Activated T-helper 9 cell treated with anti-CD3 and anti-CD28 coated beads, Interleukin-2, amount 50 U/mL, for 16 hours (primary cell): ENCODE measurements around the gene ZNF143.
"Not testable (repeated sequence)": the region's sequence is repeated elsewhere in the genome, so short reads cannot be mapped to it uniquely, and the experiment has no call there.

Source experiments
- DNase-seq: peaks from one replicate; pipeline ENCODE4 v3.0.0-alpha.2; 2020; ENCODE audit warnings: low read depth

Gene ZNF143

GRCh38 chr11:9460322-9461062 is at the start of gene ZNF143:
ZNF143 (plus strand) TSS chr11:9461012; CDS start chr11:9471309, 10,297 bp downstream.
- peak; percentile 99 for DNase-seq

GRCh38 chr11:9428706-9429105 is 32.1 kb upstream of the ZNF143 start:
- no peak for DNase-seq

GRCh38 chr11:9438611-9439010 is 22.2 kb upstream of the ZNF143 start:
- DNase-seq = no peak

GRCh38 chr11:9446230-9446629 is 14.6 kb upstream of the ZNF143 start:
- DNase-seq = no peak

- no peak for DNase-seq
Observed at GRCh38 chr11:9448576-9449352, 12.0 kb upstream of the ZNF143 start.

GRCh38 chr11:9452023-9452422 is 8.8 kb upstream of the ZNF143 start:
- not testable (repeated sequence) for DNase-seq

GRCh38 chr11:9455722-9456121 is 5.1 kb upstream of the ZNF143 start:
- DNase-seq = no peak

- peak; percentile 21 for DNase-seq
Observed at GRCh38 chr11:9459667-9460321, 1.0 kb upstream of the ZNF143 start.

GRCh38 chr11:9461063-9461759 is 399 bp downstream of the ZNF143 start:
- peak; percentile 69 for DNase-seq

GRCh38 chr11:9461760-9462134 is 935 bp downstream of the ZNF143 start:
- DNase-seq = no peak

GRCh38 chr11:9462172-9462799 is 1.5 kb downstream of the ZNF143 start:
- no peak for DNase-seq

- no peak for DNase-seq
Observed at GRCh38 chr11:9462806-9463537, 2.2 kb downstream of the ZNF143 start.

GRCh38 chr11:9470765-9471164 is 10.0 kb downstream of the ZNF143 start:
- no peak for DNase-seq

GRCh38 chr11:9473408-9473807 is 12.6 kb downstream of the ZNF143 start:
- DNase-seq = no peak

GRCh38 chr11:9479899-9480298 is 19.1 kb downstream of the ZNF143 start:
- DNase-seq = no peak

GRCh38 chr11:9489080-9489765 is 28.4 kb downstream of the ZNF143 start:
- no peak for DNase-seq

GRCh38 chr11:9490376-9490775 is 29.6 kb downstream of the ZNF143 start:
- no peak for DNase-seq

GRCh38 chr11:9493492-9493891 is 32.7 kb downstream of the ZNF143 start:
- no peak for DNase-seq

GRCh38 chr11:9494316-9494715 is 33.5 kb downstream of the ZNF143 start:
- no peak for DNase-seq

- DNase-seq = no peak
Observed at GRCh38 chr11:9495803-9496514, 35.1 kb downstream of the ZNF143 start.
